Measurements from ENCODE around the gene DERL3. TPM values are rescaled to one million over a fixed set of nuclear protein-coding genes. Genes with fewer than 3 reads are reported as not detected.

Gene DERL3
- total RNA-seq, 1 experiment from 2014 or later: 0.44 TPM

- DNase-seq (ENCODE audit: low read depth): no peak
Measured at GRCh38 chr22:23847310-23847920, 8.6 kb upstream of the DERL3 start.

- DNase-seq (ENCODE audit: low read depth): no peak
Measured at GRCh38 chr22:23846081-23846469, 7.3 kb upstream of the DERL3 start.

- no peak for DNase-seq (ENCODE audit: low read depth)
Measured at GRCh38 chr22:23845265-23846080, 6.7 kb upstream of the DERL3 start.

- DNase-seq (ENCODE audit: low read depth): no peak
Measured at GRCh38 chr22:23844739-23845202, 6.0 kb upstream of the DERL3 start.

GRCh38 chr22:23842599-23842998, 3.8 kb upstream of the DERL3 start:
- no peak for DNase-seq (ENCODE audit: low read depth)

GRCh38 chr22:23841736-23842445, 3.1 kb upstream of the DERL3 start:
- no peak for DNase-seq (ENCODE audit: low read depth)

- DNase-seq (ENCODE audit: low read depth): no peak
Measured at GRCh38 chr22:23841292-23841691, 2.5 kb upstream of the DERL3 start.

GRCh38 chr22:23840026-23840425, 1.2 kb upstream of the DERL3 start:
- DNase-seq (ENCODE audit: low read depth): no peak

GRCh38 chr22:23837911-23838680, 710 bp downstream of the DERL3 start:
- no peak for DNase-seq (ENCODE audit: low read depth)

- no peak for DNase-seq (ENCODE audit: low read depth)
Measured at GRCh38 chr22:23837496-23837859, 1.3 kb downstream of the DERL3 start.

- no peak for DNase-seq (ENCODE audit: low read depth)
Measured at GRCh38 chr22:23836692-23837495, 1.9 kb downstream of the DERL3 start.

- no peak for DNase-seq (ENCODE audit: low read depth)
Measured at GRCh38 chr22:23836281-23836680, 2.5 kb downstream of the DERL3 start.

- no peak for DNase-seq (ENCODE audit: low read depth)
Measured at GRCh38 chr22:23835484-23836144, 3.2 kb downstream of the DERL3 start.

- no peak for DNase-seq (ENCODE audit: low read depth)
Measured at GRCh38 chr22:23834793-23835483, 3.9 kb downstream of the DERL3 start.

- DNase-seq (ENCODE audit: low read depth): no peak
Measured at GRCh38 chr22:23834406-23834792, 4.4 kb downstream of the DERL3 start.

- DNase-seq (ENCODE audit: low read depth): no peak
Measured at GRCh38 chr22:23833911-23834317, 4.9 kb downstream of the DERL3 start.

GRCh38 chr22:23833017-23833751, 5.6 kb downstream of the DERL3 start:
- no peak for DNase-seq (ENCODE audit: low read depth)

GRCh38 chr22:23832226-23833016, 6.4 kb downstream of the DERL3 start:
- DNase-seq (ENCODE audit: low read depth): no peak
